CD4-positive, alpha-beta T cell (primary cell): Measurements from ENCODE around the gene BEND6. TPM values are rescaled to one million over a fixed set of nuclear protein-coding genes. Genes with fewer than 3 reads are reported as not detected.

Source experiments
- ATAC-seq: fragments of 200-7000 bp; cut with Tn5 transposase; one replicate; pipeline ENCODE4 v1.10.0; 2022; ENCODE audit warnings: mild to moderate bottlenecking; ENCODE audit not compliant: poor library complexity
- CTCF ChIA-PET: fragments of 350-600 bp; sonication (Branson Sonifier 250); formaldehyde crosslinking; loops from one replicate; lab custom pipeline; 2021; ENCODE audit warnings: antibody characterized with exemption, inconsistent platforms; lab: Charles Lee
- POLR2A ChIA-PET: fragments of 350-600 bp; sonication (Branson Sonifier 250); formaldehyde crosslinking; loops from one replicate; lab custom pipeline; 2021; ENCODE audit warnings: antibody characterized with exemption, inconsistent platforms; lab: Charles Lee
- DNase-seq, 14 experiments: peaks; one replicate each; pipeline ENCODE4 v3.0.0-alpha.2; 2013 to 2020; ENCODE audit warnings: mixed read lengths in 2 of 14
- H3K27ac ChIP-seq, 2 donors: one replicate each; pipeline versions ENCODE4 v1.5.1 to v1.7.0; 2013; ENCODE audit warnings: low read length in 2 of 2, low read depth in 1 of 2, mild to moderate bottlenecking in 1 of 2
- H3K27me3 ChIP-seq, 2 experiments: 1 replicate in 1 of 2; 2 replicates in 1 of 2; pipeline versions ENCODE4 v1.6.1 to v1.7.0; 2013; ENCODE audit warnings: low read length in 2 of 2, control low read depth in 1 of 2, mild to moderate bottlenecking in 1 of 2, moderate library complexity in 1 of 2; ENCODE audit not compliant: insufficient read depth in 2 of 2, control insufficient read depth in 1 of 2
- H3K36me3 ChIP-seq: one replicate; pipeline ENCODE4 v1.6.1; 2013; ENCODE audit warnings: low read length, control low read depth; ENCODE audit not compliant: insufficient read depth
- H3K4me1 ChIP-seq: one replicate; pipeline ENCODE4 v1.6.1; 2013; ENCODE audit warnings: low read length, control low read depth; ENCODE audit not compliant: insufficient read depth
- H3K4me3 ChIP-seq: one replicate; pipeline ENCODE4 v1.5.1; 2013; ENCODE audit warnings: mild to moderate bottlenecking, low read length, moderate library complexity
- H3K9me3 ChIP-seq, 2 experiments: 1 replicate in 1 of 2; 2 replicates in 1 of 2; pipeline versions ENCODE4 v1.6.1 to v1.7.0; 2013; ENCODE audit warnings: low read length in 2 of 2, mild to moderate bottlenecking in 2 of 2, control low read depth in 1 of 2, moderate library complexity in 1 of 2; ENCODE audit not compliant: control insufficient read depth in 1 of 2, insufficient read depth in 1 of 2
- H3K27ac Mint-ChIP-seq: one replicate; pipeline ENCODE4 v1.8.0; 2020; ENCODE audit warnings: mixed read lengths
- H3K27me3 Mint-ChIP-seq: one replicate; pipeline ENCODE4 v1.8.0; 2021; ENCODE audit warnings: mixed read lengths
- H3K36me3 Mint-ChIP-seq: one replicate; pipeline ENCODE4 v1.8.0; 2021; ENCODE audit warnings: low read depth, mixed read lengths
- H3K4me1 Mint-ChIP-seq: one replicate; pipeline ENCODE4 v1.8.0; 2021; ENCODE audit warnings: low read depth, mixed read lengths
- H3K4me3 Mint-ChIP-seq: one replicate; pipeline ENCODE4 v1.8.0; 2020; ENCODE audit warnings: mild to moderate bottlenecking, mixed read lengths
- H3K9me3 Mint-ChIP-seq: one replicate; pipeline ENCODE4 v1.8.0; 2020; ENCODE audit warnings: mixed read lengths
- intact Hi-C, 2 experiments: fragments of 100-400 bp; cut with DNase I in 1 of 2; cut with micrococcal nuclease in 1 of 2; formaldehyde crosslinking; loops; one replicate each; pipeline versions ENCODE4 v1.15.1 to v1.9.0; 2023 to 2025; cut with DNase I, micrococcal nuclease
- total RNA-seq, 174 experiments: library from RNA in 2 of 174; stranded (reverse) in 2 of 174; gene quantifications; one replicate each; pipeline ENCODE4 v1.2.3 and lab custom pipeline; 2021 to 2026
- TF ChIP-seq, protein P1 (sequence below): fragments of 200-600 bp; IDR thresholded peaks from one replicate; pipeline ENCODE4 v1.8.0; 2022; ENCODE audit warnings: antibody characterized with exemption, mild to moderate bottlenecking

The BEND6 gene
- total RNA-seq, 2 experiments from 2014 or later, result not detected

- peaks cover 4 to 7% of the 10 kb centered on the region in 2 experiments for H3K9me3 ChIP-seq
- no peaks in the 10 kb centered on the region for H3K4me1 Mint-ChIP-seq
- ATAC-seq (no peak), DNase-seq (no peak)
- ChIA-PET CTCF (no interaction called here), POLR2A (no interaction called here)
- no peak overlapping the region for H3K27ac ChIP-seq
- no peaks in the 10 kb centered on the region for H3K36me3 Mint-ChIP-seq
- H3K4me3 ChIP-seq, result no peak overlapping the region
- no peaks in the 10 kb centered on the region for H3K36me3 ChIP-seq
- peaks cover 3% of the 10 kb centered on the region for H3K9me3 Mint-ChIP-seq
- H3K4me3 Mint-ChIP-seq, result no peak overlapping the region
- H3K27me3 ChIP-seq, result peaks cover 0 to 25% of the 10 kb centered on the region in 2 experiments
- intact Hi-C loops, result no loop called here
- TF ChIP-seq, protein P1, sequence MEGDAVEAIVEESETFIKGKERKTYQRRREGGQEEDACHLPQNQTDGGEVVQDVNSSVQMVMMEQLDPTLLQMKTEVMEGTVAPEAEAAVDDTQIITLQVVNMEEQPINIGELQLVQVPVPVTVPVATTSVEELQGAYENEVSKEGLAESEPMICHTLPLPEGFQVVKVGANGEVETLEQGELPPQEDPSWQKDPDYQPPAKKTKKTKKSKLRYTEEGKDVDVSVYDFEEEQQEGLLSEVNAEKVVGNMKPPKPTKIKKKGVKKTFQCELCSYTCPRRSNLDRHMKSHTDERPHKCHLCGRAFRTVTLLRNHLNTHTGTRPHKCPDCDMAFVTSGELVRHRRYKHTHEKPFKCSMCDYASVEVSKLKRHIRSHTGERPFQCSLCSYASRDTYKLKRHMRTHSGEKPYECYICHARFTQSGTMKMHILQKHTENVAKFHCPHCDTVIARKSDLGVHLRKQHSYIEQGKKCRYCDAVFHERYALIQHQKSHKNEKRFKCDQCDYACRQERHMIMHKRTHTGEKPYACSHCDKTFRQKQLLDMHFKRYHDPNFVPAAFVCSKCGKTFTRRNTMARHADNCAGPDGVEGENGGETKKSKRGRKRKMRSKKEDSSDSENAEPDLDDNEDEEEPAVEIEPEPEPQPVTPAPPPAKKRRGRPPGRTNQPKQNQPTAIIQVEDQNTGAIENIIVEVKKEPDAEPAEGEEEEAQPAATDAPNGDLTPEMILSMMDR, result no peak
- no peak overlapping the region for H3K27ac Mint-ChIP-seq
- H3K27me3 Mint-ChIP-seq, result peaks cover 67% of the 10 kb centered on the region
- H3K4me1 ChIP-seq, result no peaks in the 10 kb centered on the region
Observed at GRCh38 chr6:56946368-56946767, 8.5 kb upstream of the BEND6 start.

GRCh38 chr6:56947924-56948323, 7.0 kb upstream of the BEND6 start:
- peaks cover 7 to 34% of the 10 kb centered on the region in 2 experiments for H3K27me3 ChIP-seq
- intact Hi-C loops, result no loop called here
- Mint-ChIP-seq H3K4me3 (no peak overlapping the region), H3K36me3 (no peaks in the 10 kb centered on the region), H3K27ac (no peak overlapping the region), H3K4me1 (peaks cover 4% of the 10 kb centered on the region), H3K9me3 (no peaks in the 10 kb centered on the region), H3K27me3 (peaks cover 81% of the 10 kb centered on the region)
- no peak overlapping the region for H3K27ac ChIP-seq
- ChIA-PET CTCF (no interaction called here), POLR2A (no interaction called here)
- H3K4me3 ChIP-seq, result no peak overlapping the region
- ATAC-seq (no peak), DNase-seq (no peak)
- no peaks in the 10 kb centered on the region for H3K9me3 ChIP-seq
- no peaks in the 10 kb centered on the region for H3K36me3 ChIP-seq
- H3K4me1 ChIP-seq, result no peaks in the 10 kb centered on the region
- TF ChIP-seq, protein P1, result no peak

DNA sequence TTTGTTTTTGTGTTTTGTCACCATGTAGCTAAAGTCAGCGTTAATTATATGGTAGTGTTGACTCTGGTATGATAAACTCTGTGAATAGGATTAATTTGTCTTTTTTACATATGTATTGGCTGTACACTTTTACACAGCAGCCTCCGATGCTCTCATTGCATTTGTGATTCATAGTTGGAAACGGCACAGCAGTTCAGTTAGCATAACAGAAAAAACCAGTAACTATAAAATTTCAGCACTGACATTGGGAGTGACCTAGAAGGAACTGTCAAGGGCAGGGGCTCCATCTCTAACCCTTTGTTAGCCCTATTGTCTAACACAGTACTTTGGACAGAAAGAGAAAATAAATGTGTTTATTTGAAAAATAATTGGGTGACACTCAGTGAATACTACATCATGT, 5.6 kb upstream of the BEND6 start:
- intact Hi-C loops, result no loop called here
- ChIA-PET POLR2A (no interaction called here), CTCF (no interaction called here)
- Histone ChIP-seq H3K4me3 (no peak overlapping the region), H3K4me1 (peaks cover 9% of the 10 kb centered on the region), H3K27me3 (peaks cover 19 to 46% of the 10 kb centered on the region in 2 experiments), H3K36me3 (no peaks in the 10 kb centered on the region), H3K9me3 (peaks cover 0 to 5% of the 10 kb centered on the region in 2 experiments), H3K27ac (no peak overlapping the region)
- peaks cover 92% of the 10 kb centered on the region for H3K27me3 Mint-ChIP-seq
- H3K4me1 Mint-ChIP-seq, result peaks cover 18% of the 10 kb centered on the region
- TF ChIP-seq, protein P1, result no peak
- no peak overlapping the region for H3K4me3 Mint-ChIP-seq
- no peak for DNase-seq
- no peaks in the 10 kb centered on the region for H3K36me3 Mint-ChIP-seq
- no peak for ATAC-seq
- no peak overlapping the region for H3K27ac Mint-ChIP-seq
- no peaks in the 10 kb centered on the region for H3K9me3 Mint-ChIP-seq
